ENCODE data around the gene DCLK1.

DNA sequence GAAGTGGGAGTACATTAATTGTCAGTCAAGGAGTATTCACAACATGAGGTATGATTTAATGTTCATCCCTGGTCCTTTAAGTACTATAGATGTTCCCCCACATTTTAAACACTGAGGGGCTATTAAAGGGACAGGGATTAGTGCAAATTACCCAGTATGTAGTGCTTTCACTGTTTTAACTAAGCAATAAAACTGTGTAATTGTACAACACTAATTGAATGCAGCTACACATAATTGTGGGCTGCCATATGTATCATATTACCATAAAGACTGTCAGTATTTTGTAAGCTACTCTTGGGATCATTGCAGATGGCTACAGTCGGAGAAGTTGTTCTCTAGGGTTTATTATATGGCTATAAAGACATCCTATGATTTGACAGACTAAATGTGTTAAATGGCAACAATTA, 316.6 kb downstream of the DCLK1 start:
- no peak for TF ChIP-seq EZH2phosphoT487 (IDR thresholded peaks at IDR 0.05; ENCODE audit: insufficient read depth, low read depth)
- no peak for TF ChIP-seq EZH2 (IDR thresholded peaks at IDR 0.05; ENCODE audit: insufficient read depth, poor library complexity, severe bottlenecking)
